Measurements from ENCODE around the gene IFNA10.
"Not testable (repeated sequence)": the region's sequence is repeated elsewhere in the genome, so short reads cannot be mapped to it uniquely, and the experiment has no call there.

The IFNA10 gene

GRCh38 chr9:21210311-21210710 is 3.4 kb upstream of the IFNA10 start:
- no peak for TF ChIP-seq CTCF (IDR thresholded peaks at IDR 0.05; ENCODE audit: insufficient read depth, low read depth, low read length, missing control alignments)
- DNase-seq (ENCODE audit: low read depth), result no peak

DNA sequence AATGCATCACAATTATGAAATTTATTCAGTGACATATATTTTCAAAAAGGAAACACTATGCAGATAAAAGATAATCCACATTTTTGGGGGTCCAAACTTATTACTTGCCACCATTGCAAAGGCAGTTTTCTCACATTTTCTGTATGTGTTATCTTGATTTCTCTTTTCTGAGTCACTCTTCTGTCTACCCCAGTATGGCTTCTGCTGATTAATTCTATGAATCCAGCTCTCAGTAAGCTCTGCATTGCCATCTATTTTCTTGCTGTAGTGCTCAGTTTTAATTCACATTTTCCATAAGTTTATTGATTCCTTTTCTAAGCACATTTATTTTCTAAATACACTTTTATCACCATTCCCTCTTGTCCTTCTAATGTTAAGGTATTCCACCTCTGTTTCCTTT is 1.7 kb downstream of the IFNA10 start:
- TF ChIP-seq CTCF (IDR thresholded peaks at IDR 0.05; ENCODE audit: insufficient read depth, low read depth, low read length, missing control alignments), result no peak
- DNase-seq (ENCODE audit: low read depth), result no peak

More at GRCh38 chr9:21210311-21210710, 3.4 kb upstream of the IFNA10 start:
- H3K4me3 ChIP-seq (ENCODE audit: low read depth, low read length), result no peak overlapping the region

DNA sequence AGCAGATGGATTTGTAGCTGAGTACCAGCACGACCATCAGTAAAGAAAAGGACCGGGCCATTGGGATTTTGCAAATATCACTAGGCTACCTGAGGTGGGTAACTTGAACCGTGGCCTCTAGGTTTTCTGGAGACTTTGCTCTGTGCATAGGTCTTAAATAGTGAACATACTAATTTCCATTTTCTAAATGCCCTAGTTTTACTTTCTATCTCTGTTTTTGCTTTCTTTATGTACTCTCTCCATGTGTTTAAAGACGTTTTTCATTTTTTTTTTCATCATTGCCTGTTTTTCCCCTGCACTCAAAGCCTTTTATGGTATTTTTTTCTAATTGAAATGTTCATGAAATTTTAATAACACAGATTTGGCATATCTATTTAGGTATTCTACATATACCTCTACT is 4.8 kb downstream of the IFNA10 start, which contains the start of gene IFNA7:
IFNA7 (minus strand) TSS at position 101 of the 400 bp plus-strand sequence; CDS start at position 61, 40 bp downstream.
- not testable (repeated sequence) for DNase-seq (ENCODE audit: low read depth); H3K4me3 ChIP-seq (ENCODE audit: low read depth, low read length)

More for the DNA sequence above, 1.7 kb downstream of the IFNA10 start:
- no peak overlapping the region for H3K4me3 ChIP-seq (ENCODE audit: low read depth, low read length)

DNA sequence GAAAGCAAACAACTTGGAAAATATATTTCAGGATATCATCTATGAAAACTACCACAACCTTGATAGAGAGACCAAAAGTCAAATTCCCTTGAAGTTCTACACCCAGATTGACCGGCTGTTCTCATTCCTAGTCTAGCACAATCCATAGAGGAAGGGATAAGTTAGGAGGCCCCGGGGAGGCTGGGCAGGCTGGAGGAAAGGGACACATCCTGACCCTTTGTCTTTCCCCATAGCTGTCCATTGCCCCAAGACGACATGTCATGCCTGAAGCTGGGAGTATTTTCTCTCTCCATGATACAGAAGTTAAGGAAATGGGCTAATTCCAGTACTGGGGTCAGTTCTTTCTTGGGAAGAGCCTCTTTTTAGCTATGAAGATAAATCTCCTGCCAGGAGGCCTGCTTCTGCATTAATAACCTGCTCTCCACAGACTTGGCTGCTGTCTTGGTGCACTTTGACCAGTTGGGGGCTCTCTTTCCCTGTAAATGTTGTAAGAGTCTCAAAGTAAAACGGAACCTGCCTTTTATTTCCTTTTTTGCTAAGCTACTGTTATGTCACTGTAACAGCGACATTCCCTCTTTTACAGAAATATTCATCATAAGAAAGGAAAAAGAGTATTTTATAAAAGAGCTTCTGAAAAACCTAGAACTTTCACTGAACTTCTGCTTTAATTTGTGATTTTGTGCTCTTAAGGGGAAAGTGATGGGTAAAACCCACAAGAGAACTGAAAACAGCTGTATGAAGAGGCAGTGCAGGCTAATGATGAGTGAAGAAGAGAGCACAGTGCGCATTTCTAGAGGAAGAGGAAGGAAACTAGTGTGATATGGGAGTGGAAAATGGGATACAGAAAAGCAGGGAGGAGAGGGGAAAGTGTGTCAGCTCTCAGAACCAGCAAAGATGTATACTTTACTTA is 11.8 kb downstream of the IFNA10 start:
- TF ChIP-seq CTCF (IDR thresholded peaks at IDR 0.05; ENCODE audit: insufficient read depth, low read depth, low read length, missing control alignments), result peak; percentile 49
- H3K4me3 ChIP-seq (ENCODE audit: low read depth, low read length), result not testable (repeated sequence)
- peak; percentile 37 for DNase-seq (ENCODE audit: low read depth)

GRCh38 chr9:21187487-21187886 is 19.5 kb downstream of the IFNA10 start, which contains the start of gene IFNA4:
TSS of gene IFNA4 (minus strand) at chr9:21187587. CDS start at chr9:21187531, 56 bp downstream.
- not testable (repeated sequence) for DNase-seq (ENCODE audit: low read depth); H3K4me3 ChIP-seq (ENCODE audit: low read depth, low read length)

GRCh38 chr9:21182810-21183736 is 23.9 kb downstream of the IFNA10 start:
- TF ChIP-seq CTCF (IDR thresholded peaks at IDR 0.05; ENCODE audit: insufficient read depth, low read depth, low read length, missing control alignments), result peak; percentile 57
- not testable (repeated sequence) for H3K4me3 ChIP-seq (ENCODE audit: low read depth, low read length)
- peak; percentile 41 for DNase-seq (ENCODE audit: low read depth)

- TF ChIP-seq CTCF (IDR thresholded peaks at IDR 0.05; ENCODE audit: insufficient read depth, low read depth, low read length, missing control alignments), result no peak
- H3K4me3 ChIP-seq (ENCODE audit: low read depth, low read length), result no peak overlapping the region
- no peak for DNase-seq (ENCODE audit: low read depth)
Measured at GRCh38 chr9:21174671-21175070, 32.3 kb downstream of the IFNA10 start.

All from GM12865 (cell line).